GOT3 (cell line): Measurements from ENCODE around the gene C19orf38.

Experiments used
- DNase-seq: peaks from one replicate; lab custom pipeline; 2025; ENCODE audit warnings: mixed read lengths; lab: John Stamatoyannopoulos, UW

Gene C19orf38

GRCh38 chr19:10848230-10848856, at the start of gene C19orf38:
C19orf38 (plus strand) TSS chr19:10848415; CDS start chr19:10848509, 94 bp downstream.
- no peak for DNase-seq

- DNase-seq, result no peak
Observed at GRCh38 chr19:10800488-10800887, 47.7 kb upstream of the C19orf38 start.

GRCh38 chr19:10802479-10802878, 45.7 kb upstream of the C19orf38 start:
- DNase-seq, result no peak

- no peak for DNase-seq
Observed at GRCh38 chr19:10803252-10803651, 45.0 kb upstream of the C19orf38 start.

- DNase-seq, result no peak
Observed at GRCh38 chr19:10805065-10805757, 43.0 kb upstream of the C19orf38 start.

- no peak for DNase-seq
Observed at GRCh38 chr19:10805758-10806247, 42.4 kb upstream of the C19orf38 start.

GRCh38 chr19:10808937-10809649, 39.1 kb upstream of the C19orf38 start:
- DNase-seq, result no peak

- no peak for DNase-seq
Observed at GRCh38 chr19:10809651-10810285, 38.4 kb upstream of the C19orf38 start.

GRCh38 chr19:10811391-10812111, 36.7 kb upstream of the C19orf38 start:
- DNase-seq, result no peak

- DNase-seq, result no peak
Observed at GRCh38 chr19:10812196-10812595, 36.0 kb upstream of the C19orf38 start.

- peak; percentile 18 for DNase-seq
Observed at GRCh38 chr19:10812902-10813404, 35.3 kb upstream of the C19orf38 start.

- no peak for DNase-seq
Observed at GRCh38 chr19:10815007-10815536, 33.1 kb upstream of the C19orf38 start.

GRCh38 chr19:10815969-10816644, 32.1 kb upstream of the C19orf38 start:
- no peak for DNase-seq

- no peak for DNase-seq
Observed at GRCh38 chr19:10816691-10817090, 31.5 kb upstream of the C19orf38 start.

GRCh38 chr19:10817291-10818038, 30.8 kb upstream of the C19orf38 start:
- peak; percentile 84 for DNase-seq

GRCh38 chr19:10818301-10819123, 29.7 kb upstream of the C19orf38 start:
- DNase-seq, result no peak

- no peak for DNase-seq
Observed at GRCh38 chr19:10819124-10820060, 28.8 kb upstream of the C19orf38 start.

- DNase-seq, result no peak
Observed at GRCh38 chr19:10820173-10820572, 28.0 kb upstream of the C19orf38 start.
